GM23338 (cell line): ENCODE data around the gene ACCS. TPM values are rescaled to one million over a fixed set of nuclear protein-coding genes. Genes with fewer than 3 reads are reported as not detected.

Experiments
- ATAC-seq: fragments of 200-7000 bp; cut with Tn5 transposase; 3 replicates; pipeline ENCODE4 v1.9.1; 2020
- DNase-seq: peaks from one replicate; pipeline ENCODE4 v3.0.0-alpha.2; 2015; ENCODE audit warnings: low spot score
- H2AFZ ChIP-seq: fragments of 200-600 bp; sonication (generic); 2 replicates; pipeline ENCODE4 v1.8.0; 2016; ENCODE audit warnings: antibody characterized with exemption, mild to moderate bottlenecking, moderate library complexity
- H3F3A ChIP-seq: fragments of 200-600 bp; sonication (generic); replicated peaks from 2 replicates; pipeline ENCODE4 v1.8.0; 2017; ENCODE audit warnings: antibody characterized with exemption, mixed run types, low read depth
- H3K27ac ChIP-seq: fragments of 200-600 bp; sonication (generic); 2 replicates; pipeline ENCODE4 v1.6.1; 2016; ENCODE audit warnings: low read depth
- H3K27me3 ChIP-seq: fragments of 200-600 bp; sonication (generic); 2 replicates; pipeline ENCODE4 v1.8.0; 2016; ENCODE audit warnings: mild to moderate bottlenecking, mixed run types, moderate library complexity; ENCODE audit not compliant: insufficient read depth
- H3K36me3 ChIP-seq: fragments of 200-600 bp; sonication (generic); 2 replicates; pipeline ENCODE4 v1.8.0; 2016; ENCODE audit warnings: mild to moderate bottlenecking; ENCODE audit not compliant: insufficient read depth
- H3K4me1 ChIP-seq: fragments of 200-600 bp; sonication (generic); 2 replicates; pipeline ENCODE4 v1.8.0; 2016; ENCODE audit warnings: mild to moderate bottlenecking, moderate library complexity; ENCODE audit not compliant: insufficient read depth
- H3K4me2 ChIP-seq: fragments of 200-600 bp; sonication (generic); 2 replicates; pipeline ENCODE4 v1.7.1; 2017; ENCODE audit warnings: mixed run types
- H3K4me3 ChIP-seq: fragments of 200-600 bp; sonication (generic); 2 replicates; pipeline ENCODE4 v1.6.1; 2016; ENCODE audit warnings: mixed run types
- H3K79me2 ChIP-seq: fragments of 200-600 bp; sonication (generic); replicated peaks from 2 replicates; pipeline ENCODE4 v1.8.0; 2017; ENCODE audit warnings: mild to moderate bottlenecking; ENCODE audit not compliant: insufficient read depth
- H3K9me2 ChIP-seq: fragments of 200-600 bp; sonication (generic); 2 replicates; pipeline ENCODE4 v1.8.0; 2017; ENCODE audit not compliant: insufficient read depth
- H4K20me1 ChIP-seq: fragments of 200-600 bp; sonication (generic); replicated peaks from 2 replicates; pipeline ENCODE4 v1.8.0; 2017; ENCODE audit warnings: mild to moderate bottlenecking; ENCODE audit not compliant: insufficient read depth
- H3K27ac Mint-ChIP-seq: 2 replicates; pipeline ENCODE4 v1.8.0; 2020; ENCODE audit warnings: inconsistent platforms, mild to moderate bottlenecking, moderate library complexity, mixed read lengths
- H3K27me3 Mint-ChIP-seq: 3 replicates; pipeline ENCODE4 v1.8.0; 2022; ENCODE audit warnings: low read depth, mild to moderate bottlenecking, moderate library complexity, mixed read lengths, inconsistent platforms; ENCODE audit not compliant: insufficient read depth, poor library complexity
- H3K36me3 Mint-ChIP-seq: 3 replicates; pipeline ENCODE4 v1.8.0; 2021; ENCODE audit warnings: low read depth, mild to moderate bottlenecking, inconsistent platforms, moderate library complexity, mixed read lengths
- H3K4me1 Mint-ChIP-seq: 3 replicates; pipeline ENCODE4 v1.8.0; 2020; ENCODE audit warnings: mild to moderate bottlenecking, inconsistent platforms, mixed read lengths
- H3K4me3 Mint-ChIP-seq: 3 replicates; pipeline ENCODE4 v1.8.0; 2021; ENCODE audit warnings: moderate library complexity, mild to moderate bottlenecking, inconsistent platforms, mixed read lengths
- H3K9me3 Mint-ChIP-seq: 3 replicates; pipeline ENCODE4 v1.8.0; 2020; ENCODE audit warnings: moderate library complexity, mild to moderate bottlenecking, inconsistent platforms, mixed read lengths
- CTCF ChIP-seq, 2 experiments: fragments of 200-600 bp in 1 of 2; sonication (generic) in 1 of 2; conservative IDR thresholded peaks; 2 replicates each; pipeline versions ENCODE4 v1.5.1 to v1.6.1; 2016 to 2017; ENCODE audit warnings: antibody characterized with exemption in 2 of 2, low read depth in 2 of 2, mild to moderate bottlenecking in 2 of 2, moderate library complexity in 1 of 2
- ZNF462 ChIP-seq: fragments of 250-450 bp; sonication (Bioruptor Pico); IDR thresholded peaks from 2 replicates; pipeline ENCODE4 v1.5.0; 2020; ENCODE audit warnings: mild to moderate bottlenecking, moderate library complexity
- polyA plus RNA-seq: library from polyadenylated mRNA; unstranded; fragments of >200 nt; fragmentation: Nextera tagmentation; extraction: Ambion mirVana; gene quantifications from 2 replicates; pipeline ENCODE4 v1.2.1, GENCODE V29; 2016
- total RNA-seq: library from RNA; depleted of rRNA; stranded (reverse); fragments of >200 nt; shearing (Covaris generic); gene quantifications from 2 replicates; pipeline ENCODE4 v1.2.3, GENCODE V29; 2014

The ACCS gene
- total and polyA plus RNA-seq, 2 experiments from 2014 or later, result 3.6 to 6.6 TPM

DNA sequence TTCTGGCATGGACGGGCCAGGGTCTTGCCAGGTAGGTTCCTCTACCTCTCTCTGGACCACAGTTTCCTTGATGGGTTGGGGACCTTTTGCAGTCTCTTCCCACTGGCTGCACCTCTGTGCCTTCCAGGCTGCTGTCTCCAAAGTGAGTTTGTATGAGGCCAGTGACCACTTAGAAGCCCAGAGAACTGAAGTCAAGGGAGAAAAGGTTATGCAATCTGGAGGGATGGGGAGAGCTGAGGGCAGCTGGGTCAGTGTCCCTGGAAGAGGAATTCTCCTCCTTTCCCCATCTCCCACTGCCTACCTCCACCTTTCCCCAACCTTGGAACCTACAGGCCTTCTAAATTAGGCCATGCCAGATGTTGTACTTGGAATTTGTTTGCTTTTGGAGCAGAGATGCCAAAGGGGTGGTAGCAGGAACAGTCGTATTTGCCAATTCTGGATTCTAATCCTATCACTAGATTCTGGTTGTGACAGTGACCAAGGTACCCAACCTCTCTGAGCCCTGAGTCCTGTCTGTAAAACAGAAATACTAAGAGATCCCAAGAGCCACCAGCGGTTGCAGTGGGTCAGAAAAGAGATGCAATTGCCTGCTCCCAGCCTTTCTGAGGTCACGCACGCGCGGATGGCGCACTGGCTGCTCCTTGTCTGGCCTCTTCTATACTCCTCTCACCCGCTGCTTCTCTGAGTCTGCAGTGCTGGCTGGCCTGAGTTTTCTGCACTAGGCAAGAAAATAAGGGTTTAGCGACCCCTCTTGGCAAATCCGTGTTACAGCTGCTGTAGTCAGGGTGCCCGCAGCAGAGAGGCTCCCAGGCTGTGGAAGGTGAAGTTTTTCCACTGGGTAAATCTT lies 29.0 kb upstream of the ACCS start:
- Histone ChIP-seq H2AFZ (peak overlapping the region; percentile 92; the same call in 1 of the 2 replicates), H3K4me1 (no peaks in the 10 kb centered on the region), H3K9me2 (no peaks in the 10 kb centered on the region), H3K36me3 (no peaks in the 10 kb centered on the region), H3K4me3 (no peak overlapping the region), H3K27ac (no peak overlapping the region), H3K4me2 (no peak overlapping the region), H3K27me3 (no peaks in the 10 kb centered on the region), H3F3A (no peaks in the 10 kb centered on the region), H3K79me2 (no peaks in the 10 kb centered on the region), H4K20me1 (no peaks in the 10 kb centered on the region)
- H3K27me3 Mint-ChIP-seq, result peaks cover 2% of the 10 kb centered on the region
- no peak overlapping the region for H3K4me3 Mint-ChIP-seq
- no peaks in the 10 kb centered on the region; the same call in 2 of the 3 replicates for H3K36me3 Mint-ChIP-seq
- no peak overlapping the region for H3K27ac Mint-ChIP-seq
- H3K4me1 Mint-ChIP-seq, result no peaks in the 10 kb centered on the region
- DNase-seq (peak; percentile 96), ATAC-seq (peak; percentile 100)
- peaks cover 8% of the 10 kb centered on the region; the same call in 1 of the 3 replicates for H3K9me3 Mint-ChIP-seq
- TF ChIP-seq ZNF462 (CRISPR knock-in tag) (no peak), CTCF (conservative IDR thresholded peaks at IDR 0.05; ENCODE audit: low read depth in 2 of 2) (peak; percentile 90)
